ENCODE measurements around the gene AP2A2.
A peak's percentile ranks its signal among the peaks of the same experiment; 100 is the strongest.

The AP2A2 gene

GRCh38 chr11:996681-997080, 71.0 kb downstream of the AP2A2 start:
- Histone ChIP-seq H3K9me3 (ENCODE audit: control insufficient read depth, insufficient read depth, low read depth, low read length) (no peaks in the 10 kb centered on the region), H3K36me3 (ENCODE audit: control insufficient read depth in 2 of 2, insufficient read depth in 1 of 2, low read length in 2 of 2) (peaks cover 0 to 81% of the 10 kb centered on the region in 2 experiments; a peak in 2 of 3 replicates), H3K4me3 (ENCODE audit: low read depth, low read length) (no peak overlapping the region), H3K4me1 (ENCODE audit: control insufficient read depth, insufficient read depth, low read length) (no peaks in the 10 kb centered on the region), H3K27ac (ENCODE audit: extremely low read depth, low read depth, low read length) (no peak overlapping the region)
- ChIA-PET POLR2A (no interaction called here), CTCF (no interaction called here)
- TF ChIP-seq ZNF658 (tag by site-specific recombination; IDR thresholded peaks at IDR 0.05) (no peak), GFI1B (tag by site-specific recombination; IDR thresholded peaks at IDR 0.05) (no peak), ZEB2 (tag by site-specific recombination; IDR thresholded peaks at IDR 0.05) (no peak), EGR2 (tag by site-specific recombination; IDR thresholded peaks at IDR 0.05; ENCODE audit: low read depth) (peak; percentile 92), MYNN (tag by site-specific recombination; IDR thresholded peaks at IDR 0.05; ENCODE audit: borderline replicate concordance) (no peak), ZNF433 (tag by site-specific recombination; IDR thresholded peaks at IDR 0.05; ENCODE audit: low read depth) (no peak), ZNF585B (tag by site-specific recombination; IDR thresholded peaks at IDR 0.05) (no peak), ZNF513 (tag by site-specific recombination; IDR thresholded peaks at IDR 0.05) (no peak), ZNF677 (tag by site-specific recombination; IDR thresholded peaks at IDR 0.05) (no peak), ZNF747 (tag by site-specific recombination; IDR thresholded peaks at IDR 0.05) (no peak), ZNF654 (tag by site-specific recombination; IDR thresholded peaks at IDR 0.05; ENCODE audit: low read depth) (no peak), ZFHX2 (tag by site-specific recombination; conservative IDR thresholded peaks at IDR 0.05) (peak; percentile 83), ZXDB (tag by site-specific recombination; IDR thresholded peaks at IDR 0.05) (no peak)

GRCh38 chr11:997907-998306, 72.2 kb downstream of the AP2A2 start:
- no peaks in the 10 kb centered on the region for H3K9me3 ChIP-seq (ENCODE audit: control insufficient read depth, insufficient read depth, low read depth, low read length)
- no peak for TF ChIP-seq ZNF311 (tag by site-specific recombination; IDR thresholded peaks at IDR 0.05; ENCODE audit: borderline replicate concordance)
- no peak for TF ChIP-seq ZNF174 (tag by site-specific recombination; IDR thresholded peaks at IDR 0.05)
- no peak for TF ChIP-seq ZNF280D (tag by site-specific recombination; IDR thresholded peaks at IDR 0.05)
- no peak for TF ChIP-seq ZNF571 (tag by site-specific recombination; IDR thresholded peaks at IDR 0.05)
- no peak for TF ChIP-seq ZNF501 (tag by site-specific recombination; IDR thresholded peaks at IDR 0.05)
- TF ChIP-seq PATZ1 (tag by site-specific recombination; IDR thresholded peaks at IDR 0.05): no peak
- TF ChIP-seq ZNF645 (tag by site-specific recombination; IDR thresholded peaks at IDR 0.05): no peak
- no peak for TF ChIP-seq ZNF544 (tag by site-specific recombination; IDR thresholded peaks at IDR 0.05)
- no peak for TF ChIP-seq ZNF830 (tag by site-specific recombination; IDR thresholded peaks at IDR 0.05; ENCODE audit: low read depth)
- TF ChIP-seq ZNF175 (tag by site-specific recombination; IDR thresholded peaks at IDR 0.05): no peak
- no peak for TF ChIP-seq ZNF223 (tag by site-specific recombination; IDR thresholded peaks at IDR 0.05)
- TF ChIP-seq ZBTB49 (tag by site-specific recombination; IDR thresholded peaks at IDR 0.05; ENCODE audit: low read depth): no peak
- TF ChIP-seq GLIS2 (tag by site-specific recombination; IDR thresholded peaks at IDR 0.05): no peak
- TF ChIP-seq HOXA7 (CRISPR knock-in tag; IDR thresholded peaks at IDR 0.05; ENCODE audit: borderline replicate concordance): no peak
- TF ChIP-seq ZNF660 (tag by site-specific recombination; IDR thresholded peaks at IDR 0.05): no peak
- no peaks in the 10 kb centered on the region for H3K4me1 ChIP-seq (ENCODE audit: control insufficient read depth, insufficient read depth, low read length)
- ChIA-PET POLR2A (no interaction called here), CTCF (no interaction called here)
- H3K36me3 ChIP-seq (ENCODE audit: control insufficient read depth in 2 of 2, insufficient read depth in 1 of 2, low read length in 2 of 2): peaks cover 0 to 81% of the 10 kb centered on the region in 2 experiments; a peak in 2 of 3 replicates
- H3K4me3 ChIP-seq (ENCODE audit: low read depth, low read length): no peak overlapping the region
- no peak overlapping the region for H3K27ac ChIP-seq (ENCODE audit: extremely low read depth, low read depth, low read length)
